Skeletal muscle satellite cell (primary cell): ENCODE measurements around the gene MAD1L1.
"Not testable (repeated sequence)": the region's sequence is repeated elsewhere in the genome, so short reads cannot be mapped to it uniquely, and the experiment has no call there.

Experiments used
- H3K27me3 ChIP-seq: 2 replicates; pipeline ENCODE4 v1.7.0; 2013; ENCODE audit warnings: low read length; ENCODE audit not compliant: control insufficient read depth, insufficient read depth
- H3K36me3 ChIP-seq: 2 replicates; pipeline ENCODE4 v1.7.0; 2013; ENCODE audit warnings: mild to moderate bottlenecking, control low read depth, low read length; ENCODE audit not compliant: insufficient read depth
- H3K4me1 ChIP-seq: 2 replicates; pipeline ENCODE4 v1.7.0; 2013; ENCODE audit warnings: low read length; ENCODE audit not compliant: control insufficient read depth, insufficient read depth
- H3K4me2 ChIP-seq: 2 replicates; pipeline ENCODE4 v1.7.0; 2013; ENCODE audit warnings: mild to moderate bottlenecking, low read length
- H3K4me3 ChIP-seq: 2 replicates; pipeline ENCODE4 v1.7.0; 2013; ENCODE audit warnings: low read length
- H3K9ac ChIP-seq: 2 replicates; pipeline ENCODE4 v1.7.0; 2013; ENCODE audit warnings: mild to moderate bottlenecking, low read depth, low read length, moderate library complexity
- H3K9me3 ChIP-seq: replicated peaks from 2 replicates; pipeline ENCODE4 v1.7.0; 2013; ENCODE audit warnings: mild to moderate bottlenecking, control low read depth, low read length

The MAD1L1 gene

GRCh38 chr7:2165610-2166594, 66.8 kb downstream of the MAD1L1 start:
- Histone ChIP-seq H3K9me3 (no peaks in the 10 kb centered on the region), H3K4me3 (no peak overlapping the region), H3K36me3 (peaks cover 6% of the 10 kb centered on the region), H3K4me1 (peaks cover 7% of the 10 kb centered on the region), H3K27me3 (no peaks in the 10 kb centered on the region), H3K4me2 (no peak overlapping the region), H3K9ac (no peak overlapping the region)

DNA sequence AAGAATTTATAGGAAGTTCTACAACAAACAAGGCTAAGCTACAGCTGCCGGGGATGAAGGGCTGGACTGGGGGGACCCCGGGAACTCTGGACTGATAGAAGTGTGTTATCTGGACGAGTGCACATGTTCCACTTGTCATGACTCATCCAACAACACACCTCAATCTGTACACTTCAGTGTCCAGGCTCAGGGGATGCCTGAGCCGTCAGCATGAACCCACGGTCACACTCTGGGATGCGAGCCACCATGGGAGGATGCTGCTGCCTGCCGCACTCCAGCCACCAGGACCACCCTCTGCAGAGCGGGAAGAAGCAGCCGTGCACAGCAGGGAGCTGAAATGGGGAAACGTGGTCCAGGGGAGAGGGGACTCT, 67.5 kb downstream of the MAD1L1 start:
- Histone ChIP-seq H3K4me2 (no peak overlapping the region), H3K9me3 (no peaks in the 10 kb centered on the region), H3K36me3 (peaks cover 6% of the 10 kb centered on the region), H3K27me3 (no peaks in the 10 kb centered on the region), H3K4me1 (peaks cover 7% of the 10 kb centered on the region), H3K4me3 (no peak overlapping the region), H3K9ac (no peak overlapping the region)

DNA sequence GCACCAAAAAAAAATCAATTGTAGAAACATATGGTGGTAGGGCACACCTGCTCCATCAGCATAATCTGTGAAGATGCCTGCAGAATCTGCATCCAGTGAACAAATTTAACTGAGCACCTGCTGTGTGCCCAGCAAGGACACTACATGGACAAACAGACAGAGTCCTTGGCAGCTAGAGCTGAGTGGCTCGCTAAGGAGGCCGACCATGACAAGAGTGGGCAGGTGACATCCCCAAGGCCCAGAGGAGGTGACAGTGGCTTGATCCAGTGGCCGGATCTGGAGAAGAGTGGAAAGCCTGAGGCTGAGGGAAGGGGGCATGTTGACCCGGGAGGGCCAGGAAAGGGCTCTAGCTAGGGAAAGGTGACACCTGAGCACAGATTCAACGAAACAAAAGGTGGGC, 68.1 kb downstream of the MAD1L1 start:
- Histone ChIP-seq H3K36me3 (peaks cover 6% of the 10 kb centered on the region), H3K9ac (no peak overlapping the region), H3K4me1 (peaks cover 7% of the 10 kb centered on the region), H3K4me3 (no peak overlapping the region), H3K4me2 (no peak overlapping the region), H3K27me3 (no peaks in the 10 kb centered on the region), H3K9me3 (no peaks in the 10 kb centered on the region)

GRCh38 chr7:2163600-2164555, 68.9 kb downstream of the MAD1L1 start:
- no peaks in the 10 kb centered on the region for H3K9me3 ChIP-seq
- H3K27me3 ChIP-seq, result no peaks in the 10 kb centered on the region
- H3K4me2 ChIP-seq, result no peak overlapping the region
- peaks cover 7% of the 10 kb centered on the region for H3K4me1 ChIP-seq
- H3K36me3 ChIP-seq, result peaks cover 4% of the 10 kb centered on the region
- no peak overlapping the region for H3K9ac ChIP-seq
- no peak overlapping the region for H3K4me3 ChIP-seq

GRCh38 chr7:2162959-2163358, 69.8 kb downstream of the MAD1L1 start:
- Histone ChIP-seq H3K27me3 (no peaks in the 10 kb centered on the region), H3K4me3 (no peak overlapping the region), H3K9me3 (no peaks in the 10 kb centered on the region), H3K36me3 (no peaks in the 10 kb centered on the region), H3K9ac (no peak overlapping the region), H3K4me1 (peaks cover 11% of the 10 kb centered on the region), H3K4me2 (no peak overlapping the region)

GRCh38 chr7:2162004-2162902, 70.5 kb downstream of the MAD1L1 start:
- not testable (repeated sequence) for H3K9me3 ChIP-seq, H3K4me3 ChIP-seq, H3K36me3 ChIP-seq, H3K9ac ChIP-seq, H3K27me3 ChIP-seq, H3K4me2 ChIP-seq
- H3K4me1 ChIP-seq, result peaks cover 18% of the 10 kb centered on the region

- no peaks in the 10 kb centered on the region for H3K9me3 ChIP-seq
- H3K4me1 ChIP-seq, result peaks cover 15% of the 10 kb centered on the region
- H3K36me3 ChIP-seq, result peaks cover 4% of the 10 kb centered on the region
- H3K9ac ChIP-seq, result no peak overlapping the region
- no peak overlapping the region for H3K4me3 ChIP-seq
- no peak overlapping the region for H3K4me2 ChIP-seq
- H3K27me3 ChIP-seq, result no peaks in the 10 kb centered on the region
Measured at GRCh38 chr7:2159176-2159520, 73.6 kb downstream of the MAD1L1 start.

DNA sequence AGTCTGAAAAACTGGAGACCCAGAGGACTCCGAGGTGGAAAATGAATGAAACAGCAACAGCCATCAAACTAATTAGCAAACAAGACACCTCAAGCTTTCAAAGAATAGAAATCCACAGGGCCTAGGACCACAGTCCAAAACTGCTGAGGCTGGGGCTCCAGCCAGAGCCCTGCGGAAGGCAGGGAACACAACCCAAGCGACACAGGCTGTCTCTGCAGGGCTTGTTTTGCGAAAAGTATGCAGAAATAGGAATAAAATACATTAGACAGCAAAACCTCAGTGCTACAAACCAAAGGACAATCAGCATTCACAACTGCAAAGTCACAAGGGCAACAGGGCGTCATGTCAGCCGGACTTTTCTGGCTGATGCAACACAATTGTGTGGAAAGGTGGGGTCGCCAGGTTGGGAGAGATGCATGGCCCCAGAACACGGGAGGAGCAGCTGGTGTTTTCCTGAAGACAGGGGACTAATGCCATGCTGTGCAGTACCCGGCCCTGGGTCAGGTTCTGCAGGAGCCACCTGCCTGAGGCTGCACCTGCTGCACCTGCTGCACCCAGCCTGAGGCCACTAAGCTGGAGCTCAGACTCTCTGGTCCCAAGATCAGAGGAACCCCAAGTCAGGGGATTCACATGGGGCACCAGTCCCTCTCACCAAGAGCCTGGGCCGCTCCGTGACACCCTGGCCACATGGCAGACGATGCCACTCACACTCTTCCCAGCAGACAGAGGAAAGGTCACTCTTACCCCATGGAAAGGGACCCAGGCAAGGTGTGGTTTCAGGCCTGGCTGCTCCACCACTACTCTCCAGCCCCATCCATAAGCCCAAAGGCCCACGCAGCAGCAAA, 74.2 kb downstream of the MAD1L1 start:
- Histone ChIP-seq H3K27me3 (no peaks in the 10 kb centered on the region), H3K4me1 (peaks cover 15% of the 10 kb centered on the region), H3K9me3 (no peaks in the 10 kb centered on the region), H3K4me2 (no peak overlapping the region), H3K9ac (peak overlapping the region; percentile 3), H3K4me3 (no peak overlapping the region), H3K36me3 (peaks cover 4% of the 10 kb centered on the region)

GRCh38 chr7:2157473-2158279, 75.1 kb downstream of the MAD1L1 start:
- Histone ChIP-seq H3K4me1 (peaks cover 15% of the 10 kb centered on the region), H3K27me3 (no peaks in the 10 kb centered on the region), H3K9me3 (no peaks in the 10 kb centered on the region), H3K9ac (peak overlapping the region; percentile 3), H3K4me3 (no peak overlapping the region), H3K4me2 (no peak overlapping the region), H3K36me3 (peaks cover 4% of the 10 kb centered on the region)
